ENCODE results near the gene NEGR1.

The NEGR1 gene

GRCh38 chr1:72015006-72015405 is 267.3 kb downstream of the NEGR1 start:
- DNase-seq, result no peak

GRCh38 chr1:72013161-72013560 is 269.2 kb downstream of the NEGR1 start:
- DNase-seq, result no peak

GRCh38 chr1:72011721-72012120 is 270.6 kb downstream of the NEGR1 start:
- DNase-seq, result no peak

- no peak for DNase-seq
Observed at GRCh38 chr1:72010094-72010431, 272.3 kb downstream of the NEGR1 start.

GRCh38 chr1:72009173-72010093 is 272.9 kb downstream of the NEGR1 start:
- no peak for DNase-seq

GRCh38 chr1:72007312-72007711 is 275.0 kb downstream of the NEGR1 start:
- no peak for DNase-seq

GRCh38 chr1:72006092-72006491 is 276.2 kb downstream of the NEGR1 start:
- DNase-seq, result no peak

- DNase-seq, result no peak
Observed at GRCh38 chr1:72003092-72003491, 279.2 kb downstream of the NEGR1 start.

GRCh38 chr1:72000809-72001208 is 281.5 kb downstream of the NEGR1 start:
- DNase-seq, result no peak

- DNase-seq, result no peak
Observed at GRCh38 chr1:71994646-71995045, 287.7 kb downstream of the NEGR1 start.

- DNase-seq, result no peak
Observed at GRCh38 chr1:71987181-71987580, 295.2 kb downstream of the NEGR1 start.

- DNase-seq, result no peak
Observed at GRCh38 chr1:71986160-71986559, 296.2 kb downstream of the NEGR1 start.

GRCh38 chr1:71980556-71980955 is 301.8 kb downstream of the NEGR1 start:
- no peak for DNase-seq

- DNase-seq, result no peak
Observed at GRCh38 chr1:71979882-71980281, 302.5 kb downstream of the NEGR1 start.

- DNase-seq, result no peak
Observed at GRCh38 chr1:71967670-71968069, 314.7 kb downstream of the NEGR1 start.

GRCh38 chr1:71964188-71964587 is 318.2 kb downstream of the NEGR1 start:
- DNase-seq, result no peak

- no peak for DNase-seq
Observed at GRCh38 chr1:71956613-71957285, 325.6 kb downstream of the NEGR1 start.

GRCh38 chr1:71950579-71950978 is 331.8 kb downstream of the NEGR1 start:
- DNase-seq, result no peak

- no peak for DNase-seq
Observed at GRCh38 chr1:71949681-71950080, 332.7 kb downstream of the NEGR1 start.

- DNase-seq, result no peak
Observed at GRCh38 chr1:71948561-71948960, 333.8 kb downstream of the NEGR1 start.

GRCh38 chr1:71944006-71944405 is 338.3 kb downstream of the NEGR1 start:
- DNase-seq, result no peak

GRCh38 chr1:71940261-71940660 is 342.1 kb downstream of the NEGR1 start:
- DNase-seq, result no peak

- DNase-seq, result no peak
Observed at GRCh38 chr1:71930511-71930910, 351.8 kb downstream of the NEGR1 start.

- DNase-seq, result no peak
Observed at GRCh38 chr1:71921935-71922559, 360.3 kb downstream of the NEGR1 start.

Data from right hindlimb (tissue), 1 donor.